HG03432 (cell line): ENCODE measurements around the gene WHAMM.
"Not testable (repeated sequence)": the region's sequence is repeated elsewhere in the genome, so short reads cannot be mapped to it uniquely, and the experiment has no call there.

Source experiments
- ATAC-seq: cut with Tn5 transposase; IDR thresholded peaks from one replicate; pipeline ENCODE4 v1.9.1; 2021; ENCODE audit warnings: mild to moderate bottlenecking, moderate library complexity; ENCODE audit not compliant: unreplicated experiment

WHAMM gene

DNA sequence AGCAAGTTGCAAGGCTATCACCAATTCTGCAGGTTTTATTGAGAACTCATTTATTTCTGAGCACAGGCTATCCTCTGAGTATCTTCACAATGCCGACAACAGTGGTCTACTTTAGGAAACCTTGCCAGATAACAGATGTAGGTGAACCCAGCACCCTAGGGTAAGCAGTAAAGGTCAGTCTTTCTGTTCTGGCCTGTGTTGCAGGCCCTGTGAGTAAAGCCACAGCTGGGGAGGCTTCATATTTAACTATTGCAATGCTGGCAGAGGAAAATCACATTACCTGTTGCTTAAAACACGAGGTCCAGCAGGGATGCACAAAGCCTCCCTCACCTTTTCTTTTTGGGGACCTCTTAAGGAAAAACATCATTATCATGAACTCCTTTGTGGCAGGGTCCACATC lies 55.5 kb downstream of the WHAMM start:
- ATAC-seq: no peak

DNA sequence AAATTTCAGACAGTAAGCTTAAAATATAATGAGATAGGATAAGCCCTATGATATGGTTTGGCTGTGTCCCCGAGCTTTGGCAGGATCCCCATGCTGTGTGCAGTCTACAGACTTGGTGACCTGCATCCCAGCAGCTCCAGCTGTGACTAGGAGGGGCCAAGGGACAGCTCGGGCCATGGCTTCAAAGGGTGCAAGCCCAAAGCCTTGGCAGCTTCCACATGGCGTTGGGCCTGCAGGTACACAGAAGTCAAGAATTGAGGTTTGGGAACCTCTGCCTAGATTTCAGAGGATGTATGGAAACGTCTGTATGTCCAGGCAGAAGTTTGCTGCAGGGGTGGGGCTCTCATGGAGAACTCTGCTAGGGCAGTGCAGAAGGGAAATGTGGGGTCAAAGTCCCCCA lies 56.2 kb downstream of the WHAMM start:
- ATAC-seq: not testable (repeated sequence)

DNA sequence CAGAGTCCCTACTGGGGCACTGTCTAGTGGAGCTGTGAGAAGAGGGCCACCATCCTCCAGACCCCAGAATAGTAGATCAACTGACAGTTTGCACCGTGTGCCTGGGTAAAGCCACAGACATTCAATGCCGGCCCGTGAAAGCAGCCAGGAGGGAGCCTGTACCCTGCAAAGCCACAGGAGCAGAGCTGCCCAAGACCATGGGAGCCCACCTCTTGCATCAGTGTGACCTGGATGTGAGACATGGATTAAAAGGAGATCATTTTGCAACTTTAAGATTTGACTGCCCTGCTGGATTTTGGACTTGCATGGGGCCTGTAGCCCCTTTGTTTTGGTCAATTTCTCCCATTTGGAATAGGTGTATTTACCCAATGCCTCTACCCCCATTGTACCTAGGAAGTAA lies 56.6 kb downstream of the WHAMM start:
- not testable (repeated sequence) for ATAC-seq

DNA sequence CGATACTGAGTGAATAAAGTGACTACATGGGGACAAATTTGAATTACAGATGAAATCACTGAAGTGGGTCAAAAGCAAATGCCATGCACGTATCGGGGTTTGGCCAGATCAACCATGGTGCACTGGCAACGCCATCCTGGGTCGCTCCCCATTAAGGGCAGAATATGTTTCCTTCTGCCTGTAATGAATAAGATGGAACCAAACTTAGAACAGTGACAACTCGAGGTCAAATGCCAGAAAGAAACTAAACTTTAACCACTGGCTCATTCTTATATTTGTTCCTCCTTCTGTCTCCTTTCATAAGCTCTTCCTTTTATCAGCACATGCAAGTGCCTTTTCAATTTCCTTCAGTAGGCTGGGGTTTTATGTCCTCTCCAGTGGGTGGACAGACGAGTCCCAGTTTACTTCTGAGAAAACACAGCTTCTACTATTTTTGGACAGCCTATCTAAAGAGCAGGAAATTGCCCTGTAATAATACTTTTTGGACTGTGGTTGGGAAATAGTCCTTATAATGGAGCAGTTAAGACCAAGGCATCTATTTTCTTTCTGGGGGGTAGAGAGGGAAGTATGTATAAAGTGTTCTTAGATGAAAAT lies 61.4 kb downstream of the WHAMM start:
- ATAC-seq: no peak

DNA sequence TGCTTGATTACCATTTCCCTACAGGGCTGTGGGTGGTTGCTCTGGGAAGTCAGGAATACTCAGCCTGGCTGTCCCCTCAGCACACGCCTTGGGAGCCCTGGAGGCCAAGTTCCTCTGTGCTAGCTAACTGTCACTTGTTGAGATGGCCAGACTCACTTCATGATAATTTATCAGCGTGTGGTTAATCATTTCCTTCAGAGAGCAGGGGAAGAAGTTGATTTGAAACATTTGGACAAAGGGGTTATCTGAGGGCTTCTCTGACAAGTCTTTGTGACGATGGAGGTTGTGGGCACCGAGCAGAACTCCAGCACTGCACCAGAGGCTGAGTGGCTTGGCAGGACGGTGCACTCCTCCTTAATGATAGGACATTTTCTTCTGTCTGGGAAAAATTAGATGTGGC lies 61.9 kb downstream of the WHAMM start:
- no peak for ATAC-seq

DNA sequence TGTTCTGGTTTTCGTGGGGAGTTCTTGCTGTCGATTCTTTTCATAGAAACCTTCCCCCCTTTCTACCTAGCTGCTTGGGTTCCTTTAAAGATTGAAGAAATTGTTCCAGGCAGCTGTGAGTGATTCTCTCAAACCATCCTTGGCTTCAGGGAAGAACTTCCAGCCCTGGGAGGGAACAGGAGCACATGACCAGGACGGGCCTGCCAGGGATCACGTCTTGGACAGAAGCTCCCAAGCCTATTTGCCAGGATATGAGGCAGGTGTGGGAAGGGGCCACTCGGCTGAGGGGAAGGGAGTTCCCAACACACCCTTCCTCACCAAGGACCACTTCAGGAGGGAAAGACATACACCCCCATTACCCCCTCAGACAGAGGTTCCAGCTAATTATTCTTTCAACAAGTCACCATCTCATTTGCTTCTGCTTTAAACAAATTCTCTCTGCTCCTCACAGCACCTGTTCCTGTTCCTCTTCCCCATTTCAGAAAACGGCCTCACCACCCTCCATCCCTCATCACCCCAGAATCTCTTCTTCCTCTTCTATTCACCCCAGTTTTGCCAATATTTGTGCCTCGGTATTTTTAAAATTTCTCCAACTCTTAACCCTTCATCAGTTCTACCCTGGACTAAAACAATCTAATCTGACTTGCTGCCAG lies 62.5 kb downstream of the WHAMM start:
- no peak for ATAC-seq

DNA sequence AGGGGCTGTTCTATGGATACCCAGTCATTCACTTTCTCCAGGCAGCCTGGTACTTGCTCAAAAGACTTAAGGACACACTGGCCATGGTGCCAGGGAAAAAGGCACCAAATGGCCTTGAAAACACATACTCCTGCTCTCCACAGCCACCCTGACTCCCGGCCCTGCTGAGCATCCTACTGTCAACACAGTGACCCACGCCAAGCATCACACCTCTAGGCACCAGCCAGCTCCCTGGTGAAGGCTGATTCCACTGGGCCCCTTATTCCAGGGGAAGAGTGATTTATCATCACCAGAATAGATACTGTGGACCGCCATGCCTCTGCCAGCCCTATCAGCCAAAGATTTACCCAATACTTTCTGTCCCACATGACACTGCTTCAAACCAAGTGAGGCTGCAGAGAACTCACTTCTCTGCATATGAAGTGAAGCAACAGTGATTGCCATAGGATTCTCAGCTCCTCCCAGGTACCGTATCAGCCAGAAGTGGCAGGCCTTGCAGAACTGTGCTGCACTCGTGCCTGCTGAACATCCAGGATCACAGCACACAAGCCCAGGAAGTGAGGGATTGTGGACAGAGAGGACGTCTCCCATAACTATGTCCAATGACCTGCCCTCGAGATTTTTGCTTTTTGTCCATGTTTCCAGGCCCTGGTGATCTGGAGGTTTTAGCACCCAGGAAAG lies 63.7 kb downstream of the WHAMM start:
- no peak for ATAC-seq

DNA sequence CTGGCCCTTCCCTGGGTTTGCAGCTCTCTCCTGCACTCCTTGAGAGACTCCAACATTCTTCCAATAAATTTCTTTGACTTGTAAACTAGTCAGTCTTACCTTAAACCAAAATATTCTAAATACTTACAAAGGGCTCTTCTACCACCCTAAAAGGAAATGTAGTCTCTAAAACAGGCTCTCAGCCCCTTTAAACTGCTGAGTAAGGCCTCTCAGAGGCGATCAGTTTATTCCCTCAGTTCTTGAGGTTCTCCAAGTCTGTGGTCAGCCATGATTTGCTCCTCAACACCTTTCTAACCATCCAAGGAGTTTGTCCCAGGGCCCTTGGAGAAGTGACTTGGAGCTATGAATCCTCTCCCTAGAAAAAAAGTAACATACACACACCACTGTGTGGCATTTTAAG lies 64.8 kb downstream of the WHAMM start:
- ATAC-seq: no peak

DNA sequence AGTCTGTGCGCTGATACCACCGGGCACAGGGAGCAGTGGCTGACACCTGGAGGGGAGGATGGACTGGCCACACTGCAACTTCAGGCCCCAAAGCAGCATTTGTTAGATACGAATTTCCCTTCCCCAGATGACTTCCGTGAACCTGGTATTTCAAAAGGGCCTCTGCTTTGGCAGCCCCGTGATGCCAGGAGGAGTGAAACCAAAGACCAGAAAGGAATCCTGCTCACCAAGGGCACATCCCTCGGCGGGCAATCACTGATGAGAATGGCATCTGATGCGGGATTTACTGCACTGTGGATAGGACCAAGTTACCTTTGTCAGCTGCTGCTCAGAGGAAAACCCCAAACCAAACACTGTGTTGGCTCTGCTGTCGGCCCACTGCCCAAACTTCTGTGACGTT lies 65.5 kb downstream of the WHAMM start:
- ATAC-seq: no peak

DNA sequence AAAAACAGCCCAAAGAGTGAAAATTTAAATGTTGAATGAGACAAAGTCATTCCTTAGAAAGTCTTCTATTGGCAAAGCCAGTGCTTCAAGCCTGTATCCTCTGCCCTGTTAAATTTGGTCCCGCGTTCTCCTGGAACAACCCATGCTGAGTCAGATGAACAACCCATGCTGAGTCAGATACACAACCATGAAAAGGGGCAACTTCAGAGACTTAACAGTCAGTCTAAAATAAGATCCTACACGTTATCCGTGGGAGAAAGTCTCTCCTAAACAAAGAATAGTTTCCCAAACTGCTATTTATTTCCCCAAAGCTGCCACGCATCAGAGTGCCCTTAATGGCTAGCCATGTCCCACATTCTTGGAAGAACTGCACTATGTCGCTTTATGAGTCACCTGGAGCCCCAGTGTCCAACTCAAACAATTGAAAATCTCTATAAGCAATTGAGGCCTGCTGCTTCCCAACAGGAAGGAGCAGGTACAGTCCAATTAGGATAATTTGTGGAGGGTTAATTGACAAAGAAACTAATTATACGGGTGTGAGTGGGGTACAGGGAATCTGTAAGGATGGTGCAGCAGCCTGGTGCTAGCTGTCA lies 66.1 kb downstream of the WHAMM start:
- no peak for ATAC-seq

DNA sequence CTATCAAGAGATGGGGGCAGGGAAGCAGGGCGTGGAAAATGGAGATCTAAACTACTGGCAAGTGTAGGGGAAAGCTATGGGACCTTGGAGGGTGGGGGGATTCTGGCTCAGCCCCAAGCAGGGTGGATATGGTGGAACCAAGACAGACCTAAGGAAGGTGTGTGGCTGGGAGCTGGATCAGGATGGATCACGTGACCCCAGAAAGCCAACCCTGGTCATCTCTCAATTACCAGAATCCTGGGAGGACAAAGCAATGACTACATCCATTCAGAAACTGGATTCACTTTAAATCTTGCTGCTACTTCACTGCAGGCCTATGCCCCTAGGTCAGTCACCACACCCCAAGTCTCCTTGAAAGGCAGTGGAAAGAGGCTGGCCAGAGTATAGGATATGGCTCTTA lies 68.4 kb downstream of the WHAMM start:
- ATAC-seq: no peak

DNA sequence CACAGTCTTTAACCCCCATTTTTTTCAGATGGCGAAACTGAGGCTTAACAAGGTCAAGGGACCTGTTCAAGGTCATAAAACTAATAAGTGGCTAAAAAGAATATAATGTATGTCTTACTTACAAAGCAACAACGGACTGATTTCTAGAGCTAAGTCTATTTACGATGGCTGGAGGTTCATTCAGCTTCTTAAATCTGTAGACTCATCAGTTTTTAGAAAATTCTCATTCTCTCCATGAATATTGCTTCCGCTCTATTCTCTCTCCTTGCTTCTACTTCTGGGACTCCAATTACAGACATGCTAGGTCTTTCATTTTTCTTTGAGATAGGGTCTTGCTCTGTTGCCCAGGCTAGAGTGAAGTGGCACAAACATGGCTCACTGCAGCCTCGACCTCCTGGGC lies 68.9 kb downstream of the WHAMM start:
- no peak for ATAC-seq

DNA sequence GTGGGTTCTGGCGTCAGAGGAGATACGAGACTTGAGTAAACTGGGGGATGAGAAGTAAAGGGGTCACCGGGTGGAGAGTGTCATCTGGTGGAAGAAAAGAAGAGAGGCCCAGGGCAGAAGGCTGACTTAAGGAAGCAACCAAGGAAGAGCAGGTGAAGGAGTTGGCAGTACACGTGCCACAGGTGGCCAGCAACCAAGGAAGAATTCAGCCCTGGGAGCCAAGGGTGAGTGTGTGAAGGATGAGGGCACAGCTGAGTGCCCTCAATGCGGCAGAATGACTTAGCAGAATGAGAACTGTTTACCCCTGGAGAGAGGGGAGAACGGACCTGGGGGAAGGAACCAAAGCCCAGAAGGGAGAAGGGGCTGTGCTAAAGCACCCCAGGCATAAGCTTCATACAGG lies 71.3 kb downstream of the WHAMM start:
- no peak for ATAC-seq

DNA sequence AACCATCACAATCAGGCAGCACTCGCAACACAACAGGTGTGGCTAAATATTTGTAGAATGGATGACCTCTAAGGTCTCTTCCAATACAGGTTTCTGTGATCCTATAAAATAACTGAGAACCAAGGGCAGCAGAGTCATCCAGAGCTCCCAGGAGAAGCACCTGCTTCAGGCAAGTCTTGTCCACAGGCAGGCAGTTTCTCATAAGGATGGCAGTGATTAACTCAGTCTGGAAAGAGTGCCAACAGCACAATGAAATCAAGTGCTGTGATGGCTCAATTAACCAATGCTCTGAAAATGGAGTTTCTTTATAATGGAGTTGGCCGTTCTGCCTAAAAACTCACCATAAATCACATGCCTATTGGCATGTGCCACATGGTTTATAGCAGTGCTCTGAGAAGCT lies 72.3 kb downstream of the WHAMM start:
- ATAC-seq: no peak

DNA sequence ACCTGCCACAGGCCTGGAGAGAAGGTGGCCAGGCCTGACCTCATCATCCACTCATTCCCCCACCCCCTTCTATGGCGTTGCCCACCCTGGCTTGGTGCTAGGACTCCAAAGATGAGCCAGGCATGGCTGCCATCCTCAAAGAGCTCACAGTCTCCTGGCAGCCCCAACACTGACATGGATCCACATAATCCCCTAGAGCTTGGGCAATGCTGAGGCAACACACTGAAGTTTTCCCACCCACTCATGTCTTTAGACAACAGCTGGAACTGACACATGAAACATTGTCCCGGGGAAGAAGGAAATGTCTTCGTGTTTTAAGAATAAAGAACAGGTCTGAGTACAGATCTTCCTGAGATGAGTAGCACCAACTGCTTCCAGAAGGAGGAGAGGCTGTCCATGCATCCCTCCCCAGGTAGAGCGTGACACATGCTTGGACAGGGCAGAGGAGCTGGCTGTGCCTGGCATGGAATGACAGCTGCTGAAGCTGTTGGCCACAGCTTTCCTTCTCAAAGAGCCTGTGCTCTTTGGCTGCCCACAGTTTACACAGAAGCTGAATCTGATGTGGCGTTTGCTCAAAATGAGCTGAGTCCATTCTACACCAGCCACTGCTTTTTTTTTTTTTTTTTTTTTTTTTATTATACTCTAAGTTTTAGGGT lies 73.0 kb downstream of the WHAMM start:
- no peak for ATAC-seq
